GM20000 (cell line): Measurements from ENCODE around the gene KIF16B.

ENCODE experiments used
- DNase-seq: peaks from one replicate; pipeline ENCODE4 v3.0.0; 2012; ENCODE audit warnings: low spot score
- CTCF ChIP-seq: IDR thresholded peaks from 2 replicates; pipeline ENCODE4 v1.5.1; 2012; ENCODE audit warnings: mild to moderate bottlenecking, control low read depth; ENCODE audit errors: extremely low read depth, missing control alignments

KIF16B gene

GRCh38 chr20:16573001-16573965 lies at the start of gene KIF16B:
KIF16B (minus strand) TSS chr20:16573448; CDS start chr20:16573275, 173 bp downstream.
- no peak for TF ChIP-seq CTCF
- peak; percentile 87 for DNase-seq

DNA sequence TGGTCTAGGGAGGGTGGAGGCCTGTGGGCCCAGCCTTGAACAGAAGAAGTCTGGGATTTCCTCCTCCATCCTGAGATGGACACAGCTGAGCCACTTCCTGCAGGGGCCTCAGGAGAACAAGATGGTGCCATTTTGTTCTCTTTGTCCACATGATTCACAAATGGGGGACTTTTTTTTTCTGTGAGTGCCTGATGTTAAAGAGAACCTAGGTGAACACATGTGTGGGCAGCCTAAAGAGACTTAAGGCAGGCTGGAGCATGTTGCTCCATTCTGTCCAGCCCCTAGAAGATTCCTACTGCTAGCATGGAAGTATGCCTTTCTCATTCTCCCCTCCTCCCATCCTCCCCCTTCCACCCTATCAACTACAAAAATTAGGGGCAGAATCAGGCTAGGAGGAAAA lies 49.3 kb upstream of the KIF16B start:
- no peak for DNase-seq
- TF ChIP-seq CTCF: no peak

GRCh38 chr20:16621435-16622141 lies 48.3 kb upstream of the KIF16B start:
- no peak for TF ChIP-seq CTCF
- no peak for DNase-seq

GRCh38 chr20:16620961-16621360 lies 47.7 kb upstream of the KIF16B start:
- no peak for TF ChIP-seq CTCF
- DNase-seq: no peak

- DNase-seq: no peak
- no peak for TF ChIP-seq CTCF
Measured at GRCh38 chr20:16619953-16620352, 46.7 kb upstream of the KIF16B start.

DNA sequence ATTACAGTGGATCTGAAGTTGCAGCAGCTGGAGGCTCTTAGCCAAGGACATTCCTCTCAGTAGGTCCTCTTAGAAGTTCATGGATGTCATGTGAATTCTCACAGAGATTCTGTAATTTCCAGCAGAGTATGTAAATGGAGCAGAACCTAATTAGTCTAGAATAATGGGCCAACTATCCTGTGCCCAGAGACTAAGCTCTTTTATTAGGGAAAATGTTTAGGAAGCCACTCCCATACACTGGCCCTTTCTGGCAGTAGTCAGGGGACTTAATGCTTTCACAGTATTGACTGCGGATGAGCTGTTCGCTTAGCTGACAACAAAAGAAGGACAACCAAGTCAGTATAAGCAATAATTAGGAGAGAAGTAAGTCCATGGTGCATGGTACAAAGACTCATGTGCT lies 43.8 kb upstream of the KIF16B start:
- no peak for TF ChIP-seq CTCF
- DNase-seq: no peak

- DNase-seq: no peak
- no peak for TF ChIP-seq CTCF
Measured at GRCh38 chr20:16616317-16616716, 43.1 kb upstream of the KIF16B start.
